GM12878 (cell line): ENCODE measurements around the gene PHF20. TPM values are rescaled to one million over a fixed set of nuclear protein-coding genes. Genes with fewer than 3 reads are reported as not detected.
"Not testable (repeated sequence)": the region's sequence is repeated elsewhere in the genome, so short reads cannot be mapped to it uniquely, and the experiment has no call there.

Source experiments
- ATAC-seq: fragments of 200-7000 bp; cut with Tn5 transposase; 3 replicates; pipeline ENCODE4 v1.9.1; 2020; ENCODE audit warnings: mild to moderate bottlenecking, moderate library complexity
- BruUV-seq: library from RNA; stranded (reverse); fragments of 400-500 nt; replicated peaks from 2 replicates; lab custom pipeline; 2021; lab: Mats Ljungman, UMichigan
- CTCF ChIA-PET: fragments of 300-600 bp; sonication (Branson Sonifier 250); formaldehyde crosslinking; extraction: SDS; loops from one replicate; lab custom pipeline; 2021; ENCODE audit warnings: inconsistent platforms; lab: Yijun Ruan, JAX
- POLR2A ChIA-PET: fragments of 350-600 bp; formaldehyde crosslinking; extraction: SDS; loops from one replicate; lab custom pipeline; 2021; ENCODE audit warnings: inconsistent platforms; lab: Charles Lee
- RAD21 ChIA-PET: fragments of 300-600 bp; sonication (Branson Sonifier 250); formaldehyde crosslinking; loops from one replicate; lab custom pipeline; 2023; ENCODE audit warnings: antibody characterized with exemption; ENCODE audit not compliant: unreplicated experiment; lab: Charles Lee
- SMC1A ChIA-PET: fragments of 300-600 bp; sonication (Branson Sonifier 250); formaldehyde crosslinking; loops from one replicate; lab custom pipeline; 2023; ENCODE audit not compliant: unreplicated experiment, uncharacterized antibody; lab: Charles Lee
- DNase-seq: peaks from one replicate; pipeline ENCODE4 v3.0.0-alpha.2; 2011; ENCODE audit warnings: low read depth, low spot score
- FAIRE-seq: peaks from 3 replicates; lab custom pipeline; 2011; peaks lifted over from hg19 to GRCh38; lab: Jason Lieb, UNC
- H2AFZ ChIP-seq: 2 replicates; pipeline ENCODE4 v1.6.0; 2011; ENCODE audit warnings: low read depth, low read length, control low read depth; ENCODE audit not compliant: control insufficient read depth
- H3K27ac ChIP-seq: 2 replicates; pipeline ENCODE4 v1.5.1; 2011; ENCODE audit warnings: control low read depth; ENCODE audit not compliant: control insufficient read depth, insufficient read depth
- H3K27me3 ChIP-seq, 2 experiments: replicated peaks in 1 of 2; 2 replicates each; pipeline versions ENCODE4 v1.6.0 to v1.6.1; 2011; ENCODE audit warnings: low read length in 1 of 2; ENCODE audit not compliant: control insufficient read depth in 2 of 2, insufficient read depth in 2 of 2
- H3K36me3 ChIP-seq, 2 experiments: 2 replicates each; pipeline ENCODE4 v1.5.1; 2011; ENCODE audit warnings: low read length in 1 of 2; ENCODE audit not compliant: control insufficient read depth in 2 of 2, insufficient read depth in 2 of 2
- H3K4me1 ChIP-seq: 2 replicates; pipeline ENCODE4 v1.6.1; 2011; ENCODE audit warnings: mild to moderate bottlenecking, low read length, moderate library complexity, mixed read lengths; ENCODE audit not compliant: control insufficient read depth, insufficient read depth
- H3K4me2 ChIP-seq: 2 replicates; pipeline ENCODE4 v1.6.0; 2011; ENCODE audit warnings: control low read depth; ENCODE audit not compliant: control insufficient read depth, insufficient read depth
- H3K4me3 ChIP-seq: fragments of 200-600 bp; sonication (generic); 2 replicates; pipeline ENCODE4 v1.5.1; 2016
- H3K79me2 ChIP-seq: 2 replicates; pipeline ENCODE4 v1.6.0; 2011; ENCODE audit warnings: low read length; ENCODE audit not compliant: control insufficient read depth, insufficient read depth
- H3K9ac ChIP-seq: 2 replicates; pipeline ENCODE4 v1.8.0; 2011; ENCODE audit warnings: low read length, control low read depth, mixed read lengths; ENCODE audit not compliant: control insufficient read depth, insufficient read depth
- H3K9me3 ChIP-seq: replicated peaks from 3 replicates; pipeline ENCODE4 v1.5.1; 2011; ENCODE audit warnings: mild to moderate bottlenecking, low read length; ENCODE audit not compliant: control insufficient read depth, insufficient read depth
- H4K20me1 ChIP-seq: 2 replicates; pipeline ENCODE4 v1.6.0; 2011; ENCODE audit not compliant: control insufficient read depth, insufficient read depth
- ATF7 ChIP-seq: fragments of 450-650 bp; IDR thresholded peaks from 2 replicates; pipeline ENCODE4 v1.6.1; 2016; ENCODE audit warnings: low read depth, mild to moderate bottlenecking
- BHLHE40 ChIP-seq, 2 experiments: fragments of 450-650 bp in 1 of 2; IDR thresholded peaks; 2 replicates each; pipeline ENCODE4 v1.6.1; 2011 to 2017; ENCODE audit warnings: low read depth in 2 of 2, borderline replicate concordance in 1 of 2, improper control_type of control experiment in 1 of 2, low read length in 1 of 2, mild to moderate bottlenecking in 1 of 2
- MLLT1 ChIP-seq: fragments of 450-650 bp; IDR thresholded peaks from 2 replicates; pipeline ENCODE4 v1.6.1; 2016; ENCODE audit warnings: mild to moderate bottlenecking
- MTA2 ChIP-seq: fragments of 450-650 bp; IDR thresholded peaks from 2 replicates; pipeline ENCODE4 v1.6.1; 2016; ENCODE audit warnings: low read depth, mild to moderate bottlenecking, moderate library complexity
- NBN ChIP-seq: fragments of 450-650 bp; IDR thresholded peaks from 2 replicates; pipeline ENCODE4 v1.6.1; 2016
- RELB ChIP-seq: fragments of 450-650 bp; IDR thresholded peaks from 2 replicates; pipeline ENCODE4 v1.6.1; 2017; ENCODE audit warnings: low read depth, mild to moderate bottlenecking, moderate library complexity
- ZBTB40 ChIP-seq: fragments of 450-650 bp; IDR thresholded peaks from 2 replicates; pipeline ENCODE4 v1.6.1; 2016; ENCODE audit warnings: mild to moderate bottlenecking, moderate library complexity, borderline replicate concordance
- ZNF274 ChIP-seq: IDR thresholded peaks from one replicate; pipeline ENCODE4 v1.8.0; 2011; ENCODE audit not compliant: insufficient read length, insufficient read depth
- ZNF384 ChIP-seq: IDR thresholded peaks from 2 replicates; pipeline ENCODE4 v1.6.1; 2012; ENCODE audit warnings: low read depth, mild to moderate bottlenecking, low read length, improper control_type of control experiment, borderline replicate concordance
- WGBS: methylation state at CpG from one replicate; pipeline ENCODE4 v1.1.6; 2016; ENCODE audit warnings: low lambda C conversion rate; ENCODE audit not compliant: insufficient replicate concordance, insufficient coverage; ENCODE audit errors: missing lambda C conversion rate; 5-methylcytosine and 5-hydroxymethylcytosine counted together
- in situ Hi-C: fragments of 300-500 bp; cut with MboI; formaldehyde crosslinking; loops from 9 replicates; pipeline ENCODE4 v1.14.3; 2018; ENCODE audit warnings: mixed read lengths
- intact Hi-C: fragments of 100-400 bp; cut with micrococcal nuclease; formaldehyde crosslinking; loops from one replicate; pipeline ENCODE4 v1.14.2; 2022; ENCODE audit not compliant: unreplicated experiment
- polyA plus RNA-seq, 11 experiments: library from polyadenylated mRNA; depleted of rRNA in 4 of 11; unstranded in 6 of 11; stranded (reverse) in 5 of 11; fragments of >200 nt; fragmentation: Nextera tagmentation in 4 of 11; fragmentation: Illumina TruSeq in 1 of 11; extraction: Ambion mirVana in 4 of 11; extraction: Trizol in 1 of 11; gene quantifications; 1 replicate in 1 of 11; 2 replicates in 10 of 11; pipeline versions ENCODE4 v1.2.1 to v1.2.3, GENCODE V29; 2011 to 2016; ENCODE audit warnings: inconsistent platforms in 2 of 11, missing spikeins in 2 of 11, low read depth in 1 of 11
- total RNA-seq, 4 experiments: library from RNA; depleted of rRNA in 3 of 4; stranded (reverse); fragments of >200 nt in 3 of 4; fragmentation: Illumina TruSeq in 1 of 4; extraction: Trizol in 1 of 4; gene quantifications; 2 replicates each; pipeline versions ENCODE4 v1.2.1 to v1.2.3, GENCODE V29; 2013 to 2021

PHF20 gene
- total and polyA plus RNA-seq, 10 of the 15 experiments (the other 5 are each of a cell fraction or from before 2014, with no cell fraction given) = 31.6 to 91.2 (median 46.8) TPM

- TF ChIP-seq BHLHE40 (IDR thresholded peaks at IDR 0.05; ENCODE audit: borderline replicate concordance in 1 of 2, low read depth in 2 of 2, low read length in 1 of 2) (peak in 1 of 2 experiments; percentile 46; a peak in 1 of 4 replicates), ZNF274 (no peak)
- TF ChIP-seq, all 136 proteins: peak for 29
Observed at GRCh38 chr20:35893942-35894341, 122.1 kb downstream of the PHF20 start (continued).

GRCh38 chr20:35895516-35895915 is 123.7 kb downstream of the PHF20 start:
- intact Hi-C loops = not testable (repeated sequence)
- TF ChIP-seq NBN (0 out of 2 replicates have a peak, but pooled peaks have one; percentile 25), ATF7 (0 out of 2 replicates have a peak, but pooled peaks have one; percentile 30), RELB (0 out of 2 replicates have a peak, but pooled peaks have one; percentile 24), ZNF384 (peak; percentile 89), MLLT1 (peak; percentile 52; the same call in 1 of the 2 replicates), MTA2 (0 out of 2 replicates have a peak, but pooled peaks have one; percentile 14), ZBTB40 (peak; percentile 89; the same call in 1 of the 2 replicates)

More at GRCh38 chr20:35895516-35895915, 123.7 kb downstream of the PHF20 start:
- H2AFZ ChIP-seq, H3K4me3 ChIP-seq, FAIRE-seq, H3K9ac ChIP-seq, DNase-seq, H3K27ac ChIP-seq, in situ Hi-C loops, H4K20me1 ChIP-seq, H3K36me3 ChIP-seq, H3K27me3 ChIP-seq, BruUV-seq, H3K9me3 ChIP-seq, H3K79me2 ChIP-seq: not testable (repeated sequence)
- CTCF ChIA-PET = interaction anchor here (2.5 kb wide), 1 partner anchor 11 kb away, joined by 10 read pairs; no protein-coding TSS in a partner anchor
- peak overlapping the region; percentile 26; the same call in 1 of the 2 replicates for H3K4me2 ChIP-seq
- POLR2A ChIA-PET = interaction anchor here (0.7 to 1.2 kb wide), 3 partner anchors 9 to 121 kb away, joined by 3 to 6 read pairs (median 5); partner anchors contain the start of gene SCAND1
- ATAC-seq = peak; percentile 46
- WGBS = 55% methylated on average over 7 of the region's 7 CpGs
- peaks cover 30% of the 10 kb centered on the region for H3K4me1 ChIP-seq
- SMC1A ChIA-PET = interaction anchor here (4.3 kb wide), 1 partner anchor 14 kb away, joined by 11 read pairs; no protein-coding TSS in a partner anchor
- RAD21 ChIA-PET = interaction anchor here (0.6 kb wide), 2 partner anchors 152 to 1594 kb away, joined by 4 to 5 read pairs; no protein-coding TSS in a partner anchor
